Immature natural killer cell (primary cell): ENCODE measurements around the gene JDP2. TPM values are rescaled to one million over a fixed set of nuclear protein-coding genes. Genes with fewer than 3 reads are reported as not detected.

Experiments used
- DNase-seq, 3 donors: peaks; one replicate each; pipeline ENCODE4 v3.0.0; 2022; ENCODE audit warnings: mixed read lengths in 1 of 3
- H3K27ac Mint-ChIP-seq, 6 donors: one replicate each; pipeline ENCODE4 v1.8.0; 2020; ENCODE audit warnings: mixed read lengths in 6 of 6, mild to moderate bottlenecking in 5 of 6, inconsistent platforms in 4 of 6, moderate library complexity in 3 of 6
- H3K27me3 Mint-ChIP-seq, 3 donors: one replicate each; pipeline ENCODE4 v1.8.0; 2020 to 2021; ENCODE audit warnings: low read depth in 3 of 3, mild to moderate bottlenecking in 3 of 3, mixed read lengths in 3 of 3, moderate library complexity in 3 of 3, inconsistent platforms in 1 of 3
- H3K36me3 Mint-ChIP-seq, 3 donors: one replicate each; pipeline ENCODE4 v1.8.0; 2020; ENCODE audit warnings: mixed read lengths in 3 of 3, inconsistent platforms in 2 of 3, mild to moderate bottlenecking in 2 of 3
- H3K4me1 Mint-ChIP-seq, 2 donors: one replicate each; pipeline ENCODE4 v1.8.0; 2020; ENCODE audit warnings: inconsistent platforms in 2 of 2, mild to moderate bottlenecking in 2 of 2, mixed read lengths in 2 of 2, moderate library complexity in 1 of 2
- H3K4me3 Mint-ChIP-seq, 5 donors: one replicate each; pipeline ENCODE4 v1.8.0; 2020; ENCODE audit warnings: mild to moderate bottlenecking in 5 of 5, mixed read lengths in 5 of 5, inconsistent platforms in 3 of 5, moderate library complexity in 3 of 5
- H3K9me3 Mint-ChIP-seq, 6 donors: one replicate each; pipeline ENCODE4 v1.8.0; 2020; ENCODE audit warnings: mild to moderate bottlenecking in 6 of 6, mixed read lengths in 6 of 6, inconsistent platforms in 4 of 6, moderate library complexity in 3 of 6
- polyA plus RNA-seq, 3 donors: library from polyadenylated mRNA; unstranded; fragments of 300-500 nt; fragmentation: Illumina TruSeq; gene quantifications; one replicate each; pipeline ENCODE4 v1.2.3, GENCODE V29; 2021

Gene JDP2
- polyA plus RNA-seq, 3 donors from 2014 or later, result 0.47 TPM; not detected in 2

DNA sequence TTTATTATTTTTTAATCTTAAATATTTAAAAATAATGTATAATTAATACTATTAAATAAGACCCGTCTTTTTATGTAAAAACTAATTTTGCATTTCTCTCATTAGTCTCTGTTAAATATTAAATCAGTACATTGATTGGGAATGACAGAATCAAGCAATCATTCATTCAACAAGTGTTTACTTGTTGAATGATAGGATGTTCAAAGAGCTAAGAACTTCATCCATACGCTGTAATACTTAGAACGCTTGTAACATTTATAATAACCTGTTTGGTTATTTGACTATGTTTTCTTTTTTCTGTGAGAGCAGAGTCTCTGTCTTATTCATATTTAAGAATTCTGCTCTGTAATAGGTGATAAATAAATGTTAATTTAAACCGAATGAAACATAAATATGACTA lies 91.6 kb downstream of the JDP2 start:
- H3K27ac Mint-ChIP-seq, result no peak overlapping the region
- DNase-seq, result no peak
- peaks cover under 1 to 2% (median 2%) of the 10 kb centered on the region in 3 donors for H3K36me3 Mint-ChIP-seq
- peaks cover 5 to 8% (median 6%) of the 10 kb centered on the region in 3 donors for H3K27me3 Mint-ChIP-seq
- peaks cover 59 to 67% of the 10 kb centered on the region in 2 donors for H3K4me1 Mint-ChIP-seq
- H3K4me3 Mint-ChIP-seq, result no peak overlapping the region
- no peaks in the 10 kb centered on the region for H3K9me3 Mint-ChIP-seq

DNA sequence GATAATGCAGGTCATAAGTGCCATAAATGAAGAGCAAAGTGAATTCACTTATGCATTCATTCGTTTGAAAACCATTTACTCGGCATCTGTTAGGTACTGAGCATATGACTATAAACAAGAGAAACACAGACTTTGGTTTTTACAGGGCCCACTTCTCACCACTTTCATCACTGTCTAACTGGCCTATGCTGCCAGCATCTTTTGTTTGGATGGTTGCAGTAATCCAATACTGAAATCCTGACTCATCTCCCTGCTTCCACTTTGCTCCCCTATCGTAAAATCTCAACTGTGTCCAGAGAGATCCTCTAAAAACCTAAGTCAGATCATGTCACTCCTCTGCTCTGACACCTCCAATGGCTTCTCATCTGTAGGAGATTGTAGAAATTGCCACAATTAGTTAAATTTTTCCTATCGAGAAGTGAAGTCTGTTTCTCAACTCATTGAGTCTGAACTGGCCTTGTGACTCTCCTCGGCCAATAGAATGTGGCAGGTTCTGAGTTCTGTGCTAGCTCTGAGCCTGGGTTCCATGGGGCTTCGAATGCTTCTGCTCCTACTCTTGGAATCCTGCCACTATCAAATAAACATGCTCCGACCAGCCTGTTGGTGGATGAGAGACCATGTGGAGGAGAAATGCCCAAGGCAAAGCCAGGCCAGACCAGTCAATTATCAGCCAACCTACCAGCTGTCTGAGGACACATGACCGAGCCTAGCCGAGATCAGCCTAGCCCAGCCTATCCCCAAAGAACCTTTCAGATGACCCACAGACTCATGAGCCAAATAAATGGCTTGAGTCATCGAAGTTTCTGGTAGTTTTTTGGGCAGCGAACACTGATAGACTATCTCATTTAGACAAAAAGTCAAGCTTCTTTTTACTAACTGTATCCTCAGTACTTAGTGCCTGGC lies 92.3 kb downstream of the JDP2 start:
- Mint-ChIP-seq H3K27me3 (peaks cover 5 to 8% (median 6%) of the 10 kb centered on the region in 3 donors), H3K4me1 (peaks cover 61 to 67% of the 10 kb centered on the region in 2 donors), H3K27ac (peak overlapping the region in 1 of 6 donors; percentile 94), H3K9me3 (no peaks in the 10 kb centered on the region), H3K4me3 (no peak overlapping the region), H3K36me3 (peaks cover 7 to 9% (median 9%) of the 10 kb centered on the region in 3 donors)
- no peak for DNase-seq

GRCh38 chr14:75520852-75521251 lies 93.0 kb downstream of the JDP2 start:
- Mint-ChIP-seq H3K36me3 (peaks cover 7 to 11% (median 9%) of the 10 kb centered on the region in 3 donors), H3K4me1 (peaks cover 61 to 67% of the 10 kb centered on the region in 2 donors), H3K27me3 (peaks cover 5 to 8% (median 6%) of the 10 kb centered on the region in 3 donors), H3K9me3 (no peaks in the 10 kb centered on the region), H3K27ac (peak overlapping the region; percentile 35 to 99 (median 94)), H3K4me3 (peak overlapping the region in 1 of 5 donors; percentile 36)
- DNase-seq, result no peak

DNA sequence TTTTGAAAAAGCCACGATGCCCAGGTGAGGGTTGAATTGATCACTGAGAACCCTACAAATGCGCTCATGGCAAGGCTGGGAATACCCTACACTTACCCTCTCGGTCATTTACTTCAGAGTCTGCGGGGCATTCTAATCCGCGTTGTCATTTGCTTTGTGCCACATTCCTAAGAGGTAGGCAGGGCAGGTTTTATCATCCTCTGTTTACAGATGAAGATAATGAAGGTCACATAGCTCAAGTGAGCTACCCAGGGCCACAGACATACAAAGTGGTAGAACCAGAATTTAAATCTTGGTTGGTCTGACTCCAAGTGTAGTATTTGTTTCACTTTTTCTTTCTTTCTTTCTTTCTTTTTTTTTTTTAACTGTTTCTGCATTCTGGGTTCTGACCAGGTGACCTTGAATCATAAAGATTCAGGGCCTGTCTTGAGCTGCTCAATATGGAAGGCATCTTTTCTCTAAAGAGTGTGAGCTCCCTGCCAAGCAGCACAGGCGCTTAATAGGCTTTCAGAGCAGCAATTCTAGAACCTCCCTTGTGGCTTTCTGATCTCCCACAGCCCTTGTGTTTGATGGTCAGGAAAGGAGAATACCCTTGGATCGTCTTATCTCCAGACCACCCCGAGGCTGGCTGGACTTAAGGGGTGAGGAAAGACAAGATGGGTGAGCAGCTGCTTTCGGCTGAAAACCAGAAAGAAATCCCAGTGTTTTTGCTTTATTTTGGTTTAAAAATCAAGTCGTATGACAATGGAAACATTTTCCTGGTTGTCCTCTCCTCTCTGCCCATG lies 93.8 kb downstream of the JDP2 start:
- Mint-ChIP-seq H3K27me3 (peaks cover 5 to 8% (median 8%) of the 10 kb centered on the region in 3 donors), H3K4me3 (peak overlapping the region; percentile 96 to 100 (median 99)), H3K36me3 (peaks cover 7 to 17% (median 16%) of the 10 kb centered on the region in 3 donors), H3K4me1 (peaks cover 63 to 67% of the 10 kb centered on the region in 2 donors), H3K9me3 (no peaks in the 10 kb centered on the region), H3K27ac (peak overlapping the region; percentile 94 to 99 (median 98))
- no peak for DNase-seq

GRCh38 chr14:75522224-75522982 lies 94.6 kb downstream of the JDP2 start, which contains the start of gene BATF:
Gene BATF (plus strand): TSS chr14:75522469. CDS start chr14:75522683, 214 bp downstream.
- peak; percentile 72 to 75 (median 75) for DNase-seq
- peaks cover 9 to 21% (median 19%) of the 10 kb centered on the region in 3 donors for H3K36me3 Mint-ChIP-seq
- no peaks in the 10 kb centered on the region for H3K9me3 Mint-ChIP-seq
- H3K27me3 Mint-ChIP-seq, result peaks cover 5 to 8% (median 8%) of the 10 kb centered on the region in 3 donors
- H3K4me3 Mint-ChIP-seq, result peak within 1 kb of the TSS; percentile 96 to 100 (median 99)
- H3K27ac Mint-ChIP-seq, result peak within 1 kb of the TSS; percentile 94 to 99 (median 98)
- H3K4me1 Mint-ChIP-seq, result peaks cover 64 to 68% of the 10 kb centered on the region in 2 donors

- peaks cover 14 to 27% (median 21%) of the 10 kb centered on the region in 3 donors for H3K36me3 Mint-ChIP-seq
- peaks cover 69 to 73% of the 10 kb centered on the region in 2 donors for H3K4me1 Mint-ChIP-seq
- peaks cover 5 to 8% (median 8%) of the 10 kb centered on the region in 3 donors for H3K27me3 Mint-ChIP-seq
- H3K27ac Mint-ChIP-seq, result peak overlapping the region; percentile 94 to 99 (median 98)
- no peak for DNase-seq
- H3K9me3 Mint-ChIP-seq, result no peaks in the 10 kb centered on the region
- H3K4me3 Mint-ChIP-seq, result peak overlapping the region; percentile 96 to 100 (median 99)
Measured at GRCh38 chr14:75522983-75523318, 95.1 kb downstream of the JDP2 start.

Other genes with a start within 250 kb of the JDP2 start
- 100 to 1,000 TPM; 525 to 765 (median 608) TPM for gene FOS, start 149.2 kb upstream of the JDP2 start, polyA plus RNA-seq
- 10 to 100 TPM; 61.7 to 97.4 (median 95.6) TPM for gene BATF, start 94.4 kb downstream of the JDP2 start, polyA plus RNA-seq
- gene FLVCR2, start 150.6 kb downstream of the JDP2 start, polyA plus RNA-seq, result 1 to 10 TPM in 1 of 3 donors, under 1 TPM in 1, not detected in 1; 0.24 to 1.4 TPM
- gene ERG28, start 232.9 kb downstream of the JDP2 start, polyA plus RNA-seq, result 10 to 100 TPM; 28.7 to 34.4 (median 32.4) TPM
- gene TTLL5, start 233.2 kb downstream of the JDP2 start, polyA plus RNA-seq, result 10 to 100 TPM in 1 of 3 donors, 1 to 10 TPM in 1, not detected in 1; 6.9 to 10.4 TPM